Neutrophil (primary cell): ENCODE results near the gene ANO6.

Experiments
- H3K27ac ChIP-seq: fragments of 200-600 bp; sonication (generic); 2 replicates; pipeline ENCODE4 v1.5.1; 2016; ENCODE audit warnings: mild to moderate bottlenecking, moderate library complexity
- H3K27me3 ChIP-seq: fragments of 200-600 bp; sonication (generic); 2 replicates; pipeline ENCODE4 v1.6.0; 2016; ENCODE audit warnings: mild to moderate bottlenecking
- H3K36me3 ChIP-seq: fragments of 200-600 bp; sonication (generic); 2 replicates; pipeline ENCODE4 v1.5.1; 2017
- H3K4me1 ChIP-seq, 2 experiments: fragments of 200-600 bp in 1 of 2; sonication (generic) in 1 of 2; 1 replicate in 1 of 2; 2 replicates in 1 of 2; pipeline versions ENCODE4 v1.5.1 to v1.6.1; 2013 to 2016; ENCODE audit warnings: low read depth in 1 of 2, low read length in 1 of 2, mild to moderate bottlenecking in 1 of 2, moderate library complexity in 1 of 2; ENCODE audit not compliant: control insufficient read depth in 1 of 2, insufficient read depth in 1 of 2
- H3K4me3 ChIP-seq, 2 experiments: fragments of 200-600 bp in 1 of 2; sonication (generic) in 1 of 2; 1 replicate in 1 of 2; 2 replicates in 1 of 2; pipeline ENCODE4 v1.5.1; 2013 to 2016; ENCODE audit warnings: low read depth in 1 of 2, low read length in 1 of 2, mild to moderate bottlenecking in 1 of 2, moderate library complexity in 1 of 2
- H3K9me3 ChIP-seq: fragments of 200-600 bp; sonication (generic); 2 replicates; pipeline ENCODE4 v1.5.1; 2016
- CTCF ChIP-seq: fragments of 200-600 bp; sonication (generic); IDR thresholded peaks from 2 replicates; pipeline ENCODE4 v1.5.1; 2016; ENCODE audit warnings: antibody characterized with exemption

ANO6 gene

DNA sequence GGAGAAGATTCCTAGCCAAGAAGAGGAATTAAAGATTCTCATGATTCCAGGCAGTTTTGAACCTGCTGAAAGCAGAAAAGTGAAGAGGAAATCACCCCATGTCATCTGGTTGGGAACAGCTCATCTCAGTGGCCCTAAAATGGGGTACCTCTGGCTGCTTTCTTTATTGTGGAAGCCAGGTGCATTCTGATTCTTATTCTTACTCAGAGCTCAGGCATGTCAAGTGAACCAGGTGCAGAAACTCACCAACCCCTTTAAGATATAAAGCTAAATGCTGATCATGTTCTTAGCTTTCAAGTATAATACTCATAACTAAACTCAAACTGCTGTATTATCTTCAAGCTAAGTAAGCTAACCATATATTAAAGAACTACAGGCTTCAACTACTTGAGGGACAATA lies 259.7 kb downstream of the ANO6 start:
- no peaks in the 10 kb centered on the region for H3K9me3 ChIP-seq
- H3K4me3 ChIP-seq, result no peak overlapping the region
- H3K27ac ChIP-seq, result no peak overlapping the region
- H3K27me3 ChIP-seq, result no peaks in the 10 kb centered on the region
- H3K4me1 ChIP-seq, result no peaks in the 10 kb centered on the region
- no peak for TF ChIP-seq CTCF
- H3K36me3 ChIP-seq, result no peaks in the 10 kb centered on the region

DNA sequence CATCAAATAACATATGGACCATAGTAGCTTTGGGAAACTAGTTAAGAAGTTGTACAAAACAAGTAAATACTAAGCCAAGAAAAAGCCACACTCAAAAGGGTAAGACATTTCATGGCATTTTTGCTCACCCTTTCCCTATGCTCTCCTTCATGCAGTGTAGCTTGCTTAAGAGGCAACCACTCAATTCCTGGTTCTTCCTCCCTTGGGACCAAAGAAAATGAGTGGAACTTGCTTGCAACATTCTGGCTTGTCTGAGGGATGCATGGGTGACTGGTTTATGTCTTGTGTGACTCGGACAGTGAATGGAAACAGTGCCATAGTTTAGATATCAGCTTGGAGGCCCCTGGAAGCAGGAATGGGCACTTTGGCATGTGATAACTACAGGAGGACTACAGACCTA lies 261.6 kb downstream of the ANO6 start:
- H3K36me3 ChIP-seq, result no peaks in the 10 kb centered on the region
- no peaks in the 10 kb centered on the region for H3K4me1 ChIP-seq
- no peak overlapping the region for H3K4me3 ChIP-seq
- TF ChIP-seq CTCF, result no peak
- H3K27ac ChIP-seq, result no peak overlapping the region
- no peaks in the 10 kb centered on the region for H3K27me3 ChIP-seq
- H3K9me3 ChIP-seq, result no peaks in the 10 kb centered on the region

- Histone ChIP-seq H3K4me1 (no peaks in the 10 kb centered on the region), H3K4me3 (no peak overlapping the region), H3K27ac (no peak overlapping the region), H3K27me3 (no peaks in the 10 kb centered on the region), H3K36me3 (no peaks in the 10 kb centered on the region), H3K9me3 (no peaks in the 10 kb centered on the region)
- TF ChIP-seq CTCF, result no peak
These were observed 263.0 kb downstream of the ANO6 start for GRCh38 chr12:45478931-45479330.

- Histone ChIP-seq H3K27me3 (no peaks in the 10 kb centered on the region), H3K9me3 (no peaks in the 10 kb centered on the region), H3K4me3 (no peak overlapping the region), H3K4me1 (no peaks in the 10 kb centered on the region), H3K27ac (no peak overlapping the region), H3K36me3 (no peaks in the 10 kb centered on the region)
- TF ChIP-seq CTCF, result no peak
These were observed 265.9 kb downstream of the ANO6 start for GRCh38 chr12:45481746-45482145.

DNA sequence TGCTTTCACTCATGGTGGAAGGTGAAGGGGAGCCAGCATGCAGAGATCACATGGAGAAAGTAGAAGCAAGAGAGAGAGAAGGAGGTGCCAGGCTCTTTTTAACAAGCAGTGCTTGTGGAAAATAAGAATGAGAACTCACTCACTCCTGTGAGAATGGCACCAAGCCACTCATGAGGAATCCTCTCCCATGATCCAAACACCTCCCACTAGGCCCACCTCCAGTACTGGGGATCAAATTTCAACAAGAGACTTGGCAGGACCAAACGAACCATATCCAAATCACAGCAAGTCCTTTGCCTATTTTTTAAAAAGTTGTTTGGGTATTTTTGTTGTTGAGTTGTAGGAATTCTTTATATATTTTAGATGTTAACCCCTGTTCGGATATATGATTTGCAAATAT lies 267.7 kb downstream of the ANO6 start:
- no peak overlapping the region for H3K27ac ChIP-seq
- no peaks in the 10 kb centered on the region for H3K27me3 ChIP-seq
- no peak for TF ChIP-seq CTCF
- H3K9me3 ChIP-seq, result no peaks in the 10 kb centered on the region
- no peaks in the 10 kb centered on the region for H3K36me3 ChIP-seq
- H3K4me1 ChIP-seq, result no peaks in the 10 kb centered on the region
- no peak overlapping the region for H3K4me3 ChIP-seq
